HG03439 (cell line): ENCODE measurements around the gene FN3KRP.

ENCODE experiments used
- ATAC-seq: cut with Tn5 transposase; IDR thresholded peaks from one replicate; pipeline ENCODE4 v1.9.1; 2021; ENCODE audit warnings: mild to moderate bottlenecking, moderate library complexity; ENCODE audit not compliant: unreplicated experiment

The FN3KRP gene

DNA sequence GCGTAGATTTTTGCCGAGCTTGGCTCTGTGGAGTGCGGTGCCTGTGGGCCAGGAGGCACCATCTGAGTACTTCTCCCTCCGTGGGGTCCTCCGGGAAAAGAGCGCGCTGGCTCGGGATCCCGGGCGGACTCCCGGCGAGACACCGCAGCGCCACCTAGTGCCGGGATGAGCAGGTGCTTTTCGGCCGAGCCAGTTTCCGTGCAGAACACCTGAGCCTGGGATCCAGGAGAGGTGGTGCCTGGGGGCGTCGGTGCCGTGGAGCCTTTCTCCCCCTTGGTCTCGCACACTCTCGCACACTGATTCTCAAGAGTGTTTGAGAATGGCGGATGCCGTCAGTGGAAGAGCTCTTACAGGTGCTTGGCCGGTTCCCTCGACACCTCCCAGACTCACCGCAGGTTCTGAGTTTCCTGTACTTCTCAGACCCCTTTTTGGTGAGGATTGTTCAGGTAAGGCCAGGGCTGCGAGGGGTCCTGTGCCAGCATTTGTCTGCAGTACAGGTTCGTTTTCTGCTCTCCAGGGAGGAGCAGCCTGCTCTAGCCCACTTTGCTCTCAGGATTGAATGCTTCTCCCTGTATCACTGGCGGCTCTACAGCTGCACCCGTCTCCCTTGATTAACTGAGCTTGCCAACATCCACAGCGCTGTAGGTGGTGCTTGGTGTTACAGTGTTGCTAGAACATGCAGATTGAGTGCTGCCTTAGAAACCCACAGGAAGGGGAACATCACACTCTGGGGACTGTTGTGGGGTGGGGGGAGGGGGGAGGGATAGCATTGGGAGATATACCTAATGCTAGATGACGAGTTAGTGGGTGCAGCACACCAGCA, 58.7 kb downstream of the FN3KRP start:
- no peak for ATAC-seq

GRCh38 chr17:82776454-82776853, 59.9 kb downstream of the FN3KRP start:
- no peak for ATAC-seq
